ENCODE data around the gene VEGFA.

VEGFA gene

GRCh38 chr6:43760210-43761168, 9.5 kb upstream of the VEGFA start:
- no peak for DNase-seq

GRCh38 chr6:43761666-43762409, 8.2 kb upstream of the VEGFA start:
- no peak for DNase-seq

- DNase-seq: no peak
These were observed 7.6 kb upstream of the VEGFA start for GRCh38 chr6:43762410-43762768.

- DNase-seq: no peak
These were observed 6.9 kb upstream of the VEGFA start for GRCh38 chr6:43762966-43763695.

- no peak for DNase-seq
These were observed 6.0 kb upstream of the VEGFA start for GRCh38 chr6:43763812-43764522.

- no peak for DNase-seq
These were observed 5.2 kb upstream of the VEGFA start for GRCh38 chr6:43764772-43765171.

GRCh38 chr6:43765776-43766499, 4.1 kb upstream of the VEGFA start:
- no peak for DNase-seq

GRCh38 chr6:43766500-43766853, 3.5 kb upstream of the VEGFA start:
- DNase-seq: no peak

GRCh38 chr6:43766964-43767461, 3.0 kb upstream of the VEGFA start:
- DNase-seq: no peak

- DNase-seq: no peak
These were observed 2.2 kb upstream of the VEGFA start for GRCh38 chr6:43767553-43768505.

- DNase-seq: no peak
These were observed 1.5 kb upstream of the VEGFA start for GRCh38 chr6:43768506-43768860.

GRCh38 chr6:43768983-43769525, 957 bp upstream of the VEGFA start:
- no peak for DNase-seq

- DNase-seq: no peak
These were observed 580 bp downstream of the VEGFA start for GRCh38 chr6:43770372-43771209.

GRCh38 chr6:43771210-43771857, 1.3 kb downstream of the VEGFA start:
- no peak for DNase-seq

- no peak for DNase-seq
These were observed 2.1 kb downstream of the VEGFA start for GRCh38 chr6:43771858-43772680.

- DNase-seq: no peak
These were observed 2.7 kb downstream of the VEGFA start for GRCh38 chr6:43772681-43773049.

- no peak for DNase-seq
These were observed 3.3 kb downstream of the VEGFA start for GRCh38 chr6:43773050-43773979.

Data from NCI-H1048 (cell line).